Thyroid gland (tissue), 4 donors: ENCODE results near the gene SGSH. TPM values are rescaled to one million over a fixed set of nuclear protein-coding genes. Genes with fewer than 3 reads are reported as not detected.

Source experiments
- DNase-seq, 2 donors: peaks; one replicate each; pipeline ENCODE4 v3.0.0-alpha.2; 2019
- H3K27ac ChIP-seq, 3 donors: fragments of 200-600 bp; sonication (generic); 1 replicate in 2 of 3; 2 replicates in 1 of 3; pipeline ENCODE4 v1.5.1; 2016 to 2019; ENCODE audit warnings: mild to moderate bottlenecking in 1 of 3, moderate library complexity in 1 of 3
- H3K27me3 ChIP-seq: fragments of 200-600 bp; sonication (generic); one replicate; pipeline ENCODE4 v1.5.1; 2019
- H3K36me3 ChIP-seq, 2 donors: fragments of 200-600 bp; sonication (generic); one replicate each; pipeline ENCODE4 v1.5.1; 2016 to 2019
- H3K4me1 ChIP-seq, 2 donors: fragments of 200-600 bp; sonication (generic); one replicate each; pipeline ENCODE4 v1.5.1; 2017 to 2019
- H3K4me3 ChIP-seq, 3 donors: fragments of 200-600 bp; sonication (generic); replicated peaks in 1 of 3; 1 replicate in 2 of 3; 2 replicates in 1 of 3; pipeline ENCODE4 v1.5.1; 2016; ENCODE audit warnings: mild to moderate bottlenecking in 1 of 3
- H3K9me3 ChIP-seq: fragments of 200-600 bp; sonication (generic); one replicate; pipeline ENCODE4 v1.5.1; 2017
- POLR2A ChIP-seq, 2 donors: fragments of 450-650 bp; IDR thresholded peaks; one replicate each; pipeline ENCODE4 v1.6.1; 2017; ENCODE audit warnings: antibody characterized with exemption in 2 of 2, mild to moderate bottlenecking in 2 of 2, moderate library complexity in 1 of 2
- WGBS, 2 donors: methylation state at CpG; one replicate each; pipeline ENCODE4 v1.1.5; 2017; 5-methylcytosine and 5-hydroxymethylcytosine counted together
- intact Hi-C: fragments of 100-400 bp; cut with DNase I; formaldehyde crosslinking; loops from one replicate; pipeline ENCODE4 v1.15.1; 2023
- total RNA-seq, 4 donors: library from RNA; depleted of rRNA; stranded (reverse); fragments of >200 nt; gene quantifications; one replicate each; pipeline ENCODE4 v1.2.3, GENCODE V29; 2016
- TF ChIP-seq, protein P1 (sequence below), 6 experiments: fragments of 200-600 bp in 3 of 6; fragments of 450-650 bp in 3 of 6; sonication (generic) in 3 of 6; IDR thresholded peaks; one replicate each; pipeline ENCODE4 v1.5.1; 2016 to 2019; ENCODE audit warnings: antibody characterized with exemption in 6 of 6, mild to moderate bottlenecking in 2 of 6, inconsistent platforms in 1 of 6, moderate library complexity in 1 of 6

Gene SGSH
- total RNA-seq, 4 donors from 2014 or later, result 31.8 to 48.5 (median 38.2) TPM

DNA sequence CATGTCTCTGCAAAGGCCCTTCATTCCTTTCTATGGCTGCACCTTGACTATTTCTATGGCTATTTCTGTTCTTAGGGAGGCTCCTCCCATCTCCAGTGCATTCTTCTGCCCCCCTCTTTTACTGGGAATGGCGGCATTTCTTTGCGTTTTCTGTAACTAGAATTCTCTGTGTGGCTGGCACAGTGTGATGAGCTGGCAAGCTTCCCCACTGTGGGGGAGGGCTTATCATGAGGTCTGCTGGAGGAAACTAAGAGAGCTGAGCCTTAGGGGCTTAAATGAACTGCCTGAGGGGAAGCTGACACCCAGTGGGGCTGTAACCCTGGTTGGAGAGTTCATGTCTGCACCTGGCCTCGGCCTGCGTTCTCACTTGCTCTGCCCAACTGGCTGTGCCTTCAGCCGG is 51.8 kb downstream of the SGSH start:
- no peak overlapping the region for H3K27ac ChIP-seq
- H3K9me3 ChIP-seq, result no peaks in the 10 kb centered on the region
- H3K4me3 ChIP-seq, result no peak overlapping the region
- no peak for DNase-seq
- H3K4me1 ChIP-seq, result no peaks in the 10 kb centered on the region
- intact Hi-C loops, result no loop called here
- no peaks in the 10 kb centered on the region for H3K36me3 ChIP-seq
- no peaks in the 10 kb centered on the region for H3K27me3 ChIP-seq
- 49 to 63% methylated on average over 3 to 5 of the region's 5 CpGs for WGBS, 2 donors
- no peak for TF ChIP-seq POLR2A (IDR thresholded peaks at IDR 0.05)
- TF ChIP-seq, protein P1, sequence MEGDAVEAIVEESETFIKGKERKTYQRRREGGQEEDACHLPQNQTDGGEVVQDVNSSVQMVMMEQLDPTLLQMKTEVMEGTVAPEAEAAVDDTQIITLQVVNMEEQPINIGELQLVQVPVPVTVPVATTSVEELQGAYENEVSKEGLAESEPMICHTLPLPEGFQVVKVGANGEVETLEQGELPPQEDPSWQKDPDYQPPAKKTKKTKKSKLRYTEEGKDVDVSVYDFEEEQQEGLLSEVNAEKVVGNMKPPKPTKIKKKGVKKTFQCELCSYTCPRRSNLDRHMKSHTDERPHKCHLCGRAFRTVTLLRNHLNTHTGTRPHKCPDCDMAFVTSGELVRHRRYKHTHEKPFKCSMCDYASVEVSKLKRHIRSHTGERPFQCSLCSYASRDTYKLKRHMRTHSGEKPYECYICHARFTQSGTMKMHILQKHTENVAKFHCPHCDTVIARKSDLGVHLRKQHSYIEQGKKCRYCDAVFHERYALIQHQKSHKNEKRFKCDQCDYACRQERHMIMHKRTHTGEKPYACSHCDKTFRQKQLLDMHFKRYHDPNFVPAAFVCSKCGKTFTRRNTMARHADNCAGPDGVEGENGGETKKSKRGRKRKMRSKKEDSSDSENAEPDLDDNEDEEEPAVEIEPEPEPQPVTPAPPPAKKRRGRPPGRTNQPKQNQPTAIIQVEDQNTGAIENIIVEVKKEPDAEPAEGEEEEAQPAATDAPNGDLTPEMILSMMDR (IDR thresholded peaks at IDR 0.05), result no peak

DNA sequence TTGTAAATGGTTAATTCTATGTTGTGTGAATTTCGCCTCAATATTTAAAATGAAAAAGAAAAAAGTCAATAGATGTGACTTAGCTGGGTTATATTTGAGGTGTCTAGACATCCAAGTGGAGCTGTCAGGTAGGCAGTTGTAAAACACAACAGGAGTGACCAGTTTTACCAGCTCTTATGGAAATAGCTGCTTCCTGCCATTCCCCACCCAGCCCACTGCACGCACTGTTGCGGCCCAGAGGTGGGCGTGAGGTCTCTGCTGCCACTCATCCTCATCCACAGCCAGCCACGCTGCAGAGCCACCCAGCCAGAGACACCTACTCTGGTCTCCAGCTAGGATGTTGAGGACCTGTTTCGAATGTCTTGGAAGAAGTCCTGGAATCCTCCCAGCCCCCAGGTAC is 53.7 kb downstream of the SGSH start:
- H3K27ac ChIP-seq, result no peak overlapping the region
- no peaks in the 10 kb centered on the region for H3K4me1 ChIP-seq
- no peak for DNase-seq
- WGBS, 2 donors, result 63 to 69% methylated on average over 6 of the region's 6 CpGs
- H3K4me3 ChIP-seq, result no peak overlapping the region
- no peaks in the 10 kb centered on the region for H3K36me3 ChIP-seq
- no peaks in the 10 kb centered on the region for H3K27me3 ChIP-seq
- intact Hi-C loops, result no loop called here
- H3K9me3 ChIP-seq, result no peaks in the 10 kb centered on the region
- TF ChIP-seq, protein P1 (IDR thresholded peaks at IDR 0.05), result no peak
- no peak for TF ChIP-seq POLR2A (IDR thresholded peaks at IDR 0.05)

DNA sequence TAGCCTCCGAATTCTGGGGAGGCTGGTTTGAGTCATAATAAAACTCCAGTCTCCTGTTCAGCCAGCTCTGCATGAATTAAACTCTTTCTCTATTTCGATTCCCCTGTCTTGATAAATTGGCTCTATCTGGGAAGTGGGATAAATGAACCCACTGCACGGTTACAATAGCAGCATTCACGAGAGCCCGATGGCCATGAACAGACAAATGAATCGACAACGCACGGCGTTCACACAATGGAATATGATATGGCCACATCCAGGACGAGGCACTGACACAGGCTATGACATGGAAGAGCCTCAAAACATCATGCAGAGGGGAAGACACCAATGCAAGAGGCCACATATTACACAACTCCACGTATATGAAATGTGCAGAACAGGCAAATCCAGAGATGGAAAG is 55.9 kb downstream of the SGSH start:
- Histone ChIP-seq H3K4me3 (no peak overlapping the region), H3K27ac (no peak overlapping the region), H3K9me3 (no peaks in the 10 kb centered on the region), H3K4me1 (no peaks in the 10 kb centered on the region), H3K27me3 (no peaks in the 10 kb centered on the region), H3K36me3 (no peaks in the 10 kb centered on the region)
- intact Hi-C loops, result no loop called here
- TF ChIP-seq, protein P1 (IDR thresholded peaks at IDR 0.05), result no peak
- TF ChIP-seq POLR2A (IDR thresholded peaks at IDR 0.05), result no peak
- no peak for DNase-seq
- WGBS, 2 donors, result 80 to 84% methylated on average over 11 of the region's 11 CpGs

DNA sequence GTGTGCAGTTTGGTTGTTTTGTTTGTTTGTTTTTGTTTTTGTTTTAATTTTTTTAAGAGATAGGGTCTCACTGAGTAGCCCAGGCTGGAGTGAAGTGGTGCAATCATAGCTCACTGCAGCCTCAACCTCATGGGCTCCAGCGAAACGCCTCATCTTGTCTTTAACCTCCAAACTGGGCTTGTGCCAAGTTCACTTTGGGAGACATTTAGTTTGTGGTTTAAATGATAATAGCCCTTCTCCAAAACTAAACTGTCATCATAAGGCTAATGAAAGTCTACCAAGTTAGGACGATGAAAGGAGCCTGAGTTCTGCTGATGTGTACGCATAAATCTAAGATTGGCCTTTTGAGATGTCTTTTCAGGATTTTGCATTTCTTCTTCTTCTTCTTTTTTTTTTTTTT is 56.8 kb downstream of the SGSH start:
- Histone ChIP-seq H3K4me1 (no peaks in the 10 kb centered on the region), H3K36me3 (no peaks in the 10 kb centered on the region), H3K27me3 (no peaks in the 10 kb centered on the region), H3K27ac (no peak overlapping the region), H3K4me3 (no peak overlapping the region), H3K9me3 (no peaks in the 10 kb centered on the region)
- TF ChIP-seq POLR2A (IDR thresholded peaks at IDR 0.05), result no peak
- TF ChIP-seq, protein P1 (IDR thresholded peaks at IDR 0.05), result no peak
- WGBS, 2 donors, result 87 to 91% methylated on average over 4 of the region's 4 CpGs
- DNase-seq, result no peak
- intact Hi-C loops, result no loop called here

DNA sequence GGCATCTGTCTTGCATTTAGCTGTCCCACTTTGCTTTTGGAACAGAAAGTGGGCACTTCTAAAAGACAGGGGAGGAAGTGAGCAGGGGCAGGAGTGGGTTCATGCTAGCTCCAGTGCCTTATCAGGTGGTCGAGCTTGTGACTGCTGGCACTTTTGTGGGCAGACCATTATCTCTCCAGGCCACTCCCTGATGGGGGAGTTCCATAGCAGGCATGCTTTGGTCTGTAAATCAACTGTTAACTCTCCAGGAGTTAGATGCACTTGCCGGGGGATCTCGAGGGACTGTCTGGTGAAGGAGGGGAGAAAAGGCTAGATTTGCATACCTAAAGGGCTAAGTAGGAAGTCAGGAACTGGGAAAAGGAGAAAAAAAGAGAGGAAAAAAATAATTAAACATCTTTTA is 59.6 kb downstream of the SGSH start:
- intact Hi-C loops, result no loop called here
- H3K9me3 ChIP-seq, result no peaks in the 10 kb centered on the region
- H3K27me3 ChIP-seq, result no peaks in the 10 kb centered on the region
- H3K4me3 ChIP-seq, result no peak overlapping the region
- no peak overlapping the region for H3K27ac ChIP-seq
- WGBS, 2 donors, result 30 to 40% methylated on average over 3 of the region's 3 CpGs
- DNase-seq, result no peak
- no peak for TF ChIP-seq POLR2A (IDR thresholded peaks at IDR 0.05)
- TF ChIP-seq, protein P1 (IDR thresholded peaks at IDR 0.05), result no peak
- H3K36me3 ChIP-seq, result no peaks in the 10 kb centered on the region
- no peaks in the 10 kb centered on the region for H3K4me1 ChIP-seq

Other genes with a start within 250 kb of the SGSH start
- 10 to 100 TPM; 25.4 to 32.2 (median 29.8) TPM for gene TBC1D16, start 184.5 kb downstream of the SGSH start, total RNA-seq
- gene CCDC40, start 183.7 kb downstream of the SGSH start, total RNA-seq, result 10 to 100 TPM in 2 of 4 donors, 1 to 10 TPM in 2; 6.7 to 17.3 (median 9.4) TPM
- 100 to 1,000 TPM in 1 of 4 donors, 10 to 100 TPM in 3; 42.1 to 131 (median 83.2) TPM for gene GAA, start 118.8 kb downstream of the SGSH start, total RNA-seq
- gene EIF4A3, start 73.2 kb downstream of the SGSH start, total RNA-seq, result 10 to 100 TPM; 42.9 to 79.8 (median 47.4) TPM
- 1 to 10 TPM in 1 of 4 donors, under 1 TPM in 1, not detected in 2; 0.34 to 3.9 TPM for gene CARD14, start 50.3 kb downstream of the SGSH start, total RNA-seq
- 10 to 100 TPM; 25.1 to 65.3 (median 31.7) TPM for gene SLC26A11, start 94 bp upstream of the SGSH start, total RNA-seq
- gene RNF213, start 40.5 kb upstream of the SGSH start, total RNA-seq, result 100 to 1,000 TPM; 107 to 245 (median 187) TPM
- 10 to 100 TPM; 18.8 to 37.1 (median 21.2) TPM for gene ENDOV, start 194.8 kb upstream of the SGSH start, total RNA-seq